ENCODE data around the gene KSR2. TPM values are rescaled to one million over a fixed set of nuclear protein-coding genes. Genes with fewer than 3 reads are reported as not detected.

Gene KSR2
- total and polyA plus RNA-seq, 2 of the 13 experiments (the other 11 are each of a cell fraction or from before 2014, with no cell fraction given), result 0.02 TPM; not detected in 1

- ATAC-seq (no peak), DNase-seq (ENCODE audit: low spot score) (no peak), FAIRE-seq (no peak)
- Histone ChIP-seq H4K20me1 (ENCODE audit: insufficient read depth, low read length) (no peaks in the 10 kb centered on the region), H3K4me3 (replicated peaks in 1 of 3; ENCODE audit: insufficient read depth in 1 of 3, low read depth in 2 of 3, low read length in 3 of 3) (no peak overlapping the region), H2AFZ (ENCODE audit: low read length) (no peak overlapping the region), H3K27ac (ENCODE audit: extremely low read length, insufficient read depth, low read length) (no peak overlapping the region), H3K9ac (ENCODE audit: insufficient read depth, low read depth, low read length) (no peak overlapping the region), H3K4me1 (ENCODE audit: insufficient read depth, low read length) (no peaks in the 10 kb centered on the region), H3K9me3 (ENCODE audit: low read length) (peaks cover 22% of the 10 kb centered on the region), H3K36me3 (replicated peaks in 1 of 2; ENCODE audit: control insufficient read depth in 1 of 2, insufficient read depth in 2 of 2, low read length in 2 of 2) (no peaks in the 10 kb centered on the region), H3K79me2 (ENCODE audit: insufficient read depth, low read length) (no peaks in the 10 kb centered on the region), H3K27me3 (ENCODE audit: control insufficient read depth in 1 of 2, insufficient read depth in 2 of 2, low read length in 2 of 2) (peaks cover 0 to 7% of the 10 kb centered on the region in 2 experiments; a peak in 1 of 5 replicates), H3K4me2 (ENCODE audit: low read depth, low read length) (no peak overlapping the region)
- in situ Hi-C loops (cut with HindIII; ENCODE audit: extremely low pct_ligation_motif_present, low pct_unique_long_range_greater_than_20kb), result no loop called here
- TF ChIP-seq ZFP1 (CRISPR knock-in tag; IDR thresholded peaks at IDR 0.05) (peak; percentile 93; the same call in 1 of the 2 replicates), ZNF547 (CRISPR knock-in tag; IDR thresholded peaks at IDR 0.05) (no peak)
- ChIA-PET CTCF (ENCODE audit: low intra/inter-chr PET ratio, low total read pairs) (no interaction called here), POLR2A (no interaction called here)
- 2% methylated on average over 2 of the region's 2 CpGs for WGBS (ENCODE audit: low lambda C conversion rate)
- BruUV-seq (replicated peaks), result no TSS peak
- intact Hi-C loops (cut with micrococcal nuclease; ENCODE audit: unreplicated experiment), result no loop called here
Measured at GRCh38 chr12:117829108-117829507, 139.7 kb downstream of the KSR2 start.

GRCh38 chr12:117827660-117828059 lies 141.1 kb downstream of the KSR2 start:
- H3K27me3 ChIP-seq (ENCODE audit: control insufficient read depth in 1 of 2, insufficient read depth in 2 of 2, low read length in 2 of 2), result peaks cover 0 to 3% of the 10 kb centered on the region in 2 experiments; a peak in 1 of 5 replicates
- ChIA-PET POLR2A (no interaction called here), CTCF (ENCODE audit: low intra/inter-chr PET ratio, low total read pairs) (no interaction called here)
- TF ChIP-seq ZNF678 (CRISPR knock-in tag; IDR thresholded peaks at IDR 0.05) (no peak), BHLHE40 (IDR thresholded peaks at IDR 0.05; ENCODE audit: low read length) (no peak), NR2C2 (CRISPR knock-in tag; IDR thresholded peaks at IDR 0.05; ENCODE audit: borderline replicate concordance) (no peak)
- in situ Hi-C loops (cut with HindIII; ENCODE audit: extremely low pct_ligation_motif_present, low pct_unique_long_range_greater_than_20kb), result no loop called here
- no peak overlapping the region for H2AFZ ChIP-seq (ENCODE audit: low read length)
- H3K9me3 ChIP-seq (ENCODE audit: low read length), result peaks cover 22% of the 10 kb centered on the region
- ATAC-seq (no peak), DNase-seq (ENCODE audit: low spot score) (no peak), FAIRE-seq (no peak)
- H3K79me2 ChIP-seq (ENCODE audit: insufficient read depth, low read length), result no peaks in the 10 kb centered on the region
- no peak overlapping the region for H3K27ac ChIP-seq (ENCODE audit: extremely low read length, insufficient read depth, low read length)
- H4K20me1 ChIP-seq (ENCODE audit: insufficient read depth, low read length), result no peaks in the 10 kb centered on the region
- no peaks in the 10 kb centered on the region for H3K36me3 ChIP-seq (replicated peaks in 1 of 2; ENCODE audit: control insufficient read depth in 1 of 2, insufficient read depth in 2 of 2, low read length in 2 of 2)
- H3K4me1 ChIP-seq (ENCODE audit: insufficient read depth, low read length), result no peaks in the 10 kb centered on the region
- BruUV-seq (replicated peaks), result no TSS peak
- no peak overlapping the region for H3K9ac ChIP-seq (ENCODE audit: insufficient read depth, low read depth, low read length)
- 0% methylated on average over 2 of the region's 2 CpGs for WGBS (ENCODE audit: low lambda C conversion rate)
- intact Hi-C loops (cut with micrococcal nuclease; ENCODE audit: unreplicated experiment), result no loop called here
- no peak overlapping the region for H3K4me2 ChIP-seq (ENCODE audit: low read depth, low read length)
- no peak overlapping the region for H3K4me3 ChIP-seq (replicated peaks in 1 of 3; ENCODE audit: insufficient read depth in 1 of 3, low read depth in 2 of 3, low read length in 3 of 3)

Data from HepG2 (cell line).